Peyer's patch (tissue), 4 donors: ENCODE data around the gene HMCES.

Experiments
- CTCF ChIP-seq, 6 experiments: fragments of 450-650 bp in 4 of 6; fragments of 200-600 bp in 2 of 6; sonication (generic) in 1 of 6; IDR thresholded peaks; one replicate each; pipeline ENCODE4 v1.5.1; 2017 to 2019; ENCODE audit warnings: antibody characterized with exemption in 6 of 6, mild to moderate bottlenecking in 3 of 6, moderate library complexity in 1 of 6
- POLR2A ChIP-seq, 2 donors: fragments of 450-650 bp; IDR thresholded peaks; one replicate each; pipeline ENCODE4 v1.5.1; 2017; ENCODE audit warnings: antibody characterized with exemption in 2 of 2, mild to moderate bottlenecking in 2 of 2, moderate library complexity in 2 of 2

GRCh38 chr3:129308636-129309035, 30.0 kb downstream of the HMCES start:
- TF ChIP-seq CTCF (IDR thresholded peaks at IDR 0.05) (no peak), POLR2A (IDR thresholded peaks at IDR 0.05) (no peak)
